H1 (cell line): Measurements from ENCODE around the gene ULBP3. TPM values are rescaled to one million over a fixed set of nuclear protein-coding genes. Genes with fewer than 3 reads are reported as not detected.
A peak's percentile ranks its signal among the peaks of the same experiment; 100 is the strongest.

Source experiments
- CTCF ChIA-PET: fragments of 300-600 bp; sonication (Branson Sonifier 250); formaldehyde crosslinking; loops from one replicate; lab custom pipeline; 2021; ENCODE audit not compliant: partially characterized antibody; lab: Charles Lee
- POLR2A ChIA-PET: fragments of 300-600 bp; sonication (Branson Sonifier 250); formaldehyde crosslinking; loops from one replicate; lab custom pipeline; 2021; ENCODE audit warnings: inconsistent platforms; ENCODE audit not compliant: partially characterized antibody; lab: Charles Lee
- DNase-seq, 2 experiments: peaks; one replicate each; pipeline versions ENCODE4 v3.0.0 to v3.0.0-alpha.2; 2010 to 2022; ENCODE audit warnings: low spot score in 2 of 2, low read depth in 1 of 2, mixed read lengths in 1 of 2
- FAIRE-seq: peaks from 2 replicates; lab custom pipeline; 2011; peaks lifted over from hg19 to GRCh38; lab: Jason Lieb, UNC
- H2AFZ ChIP-seq: 2 replicates; pipeline ENCODE4 v1.8.1; 2012; ENCODE audit warnings: low read length, inconsistent platforms
- H2AK5ac ChIP-seq: 2 replicates; pipeline ENCODE4 v1.6.1; 2013; ENCODE audit warnings: low read depth, low read length
- H2BK120ac ChIP-seq: replicated peaks from 2 replicates; pipeline ENCODE3; 2013; ENCODE audit warnings: low read depth, low read length, inconsistent platforms
- H2BK12ac ChIP-seq: 2 replicates; pipeline ENCODE4 v1.6.1; 2013; ENCODE audit warnings: low read depth, low read length
- H2BK15ac ChIP-seq: 2 replicates; pipeline ENCODE4 v1.6.1; 2013; ENCODE audit warnings: low read length
- H2BK20ac ChIP-seq: 2 replicates; pipeline ENCODE4 v1.6.1; 2013; ENCODE audit warnings: low read length
- H2BK5ac ChIP-seq: 2 replicates; pipeline ENCODE4 v1.6.1; 2013; ENCODE audit warnings: low read depth, low read length
- H3K14ac ChIP-seq: 2 replicates; pipeline ENCODE4 v1.6.1; 2013; ENCODE audit warnings: inconsistent platforms; ENCODE audit not compliant: insufficient read length
- H3K18ac ChIP-seq: 2 replicates; pipeline ENCODE4 v1.6.1; 2013; ENCODE audit warnings: low read length; ENCODE audit errors: extremely low read depth
- H3K23ac ChIP-seq: 2 replicates; pipeline ENCODE4 v1.6.1; 2013; ENCODE audit warnings: inconsistent platforms; ENCODE audit not compliant: insufficient read length
- H3K23me2 ChIP-seq: 2 replicates; pipeline ENCODE4 v1.6.1; 2013; ENCODE audit warnings: low read depth, low read length
- H3K27ac ChIP-seq: 2 replicates; pipeline ENCODE4 v1.6.1; 2011; ENCODE audit warnings: low read depth, low read length, inconsistent platforms
- H3K27me3 ChIP-seq, 4 experiments: replicated peaks in 1 of 4; 1 replicate in 1 of 4; 2 replicates in 3 of 4; pipeline versions ENCODE4 v1.6.1 to v1.8.1; 2011 to 2013; ENCODE audit warnings: low read length in 3 of 4, mild to moderate bottlenecking in 3 of 4, inconsistent platforms in 2 of 4, mixed read lengths in 2 of 4, moderate library complexity in 1 of 4; ENCODE audit not compliant: control insufficient read depth in 3 of 4, insufficient read depth in 3 of 4; ENCODE audit errors: extremely low read depth in 1 of 4
- H3K36me3 ChIP-seq, 4 experiments: 2 replicates each; pipeline versions ENCODE4 v1.6.1 to v1.8.1; 2011 to 2013; ENCODE audit warnings: mild to moderate bottlenecking in 4 of 4, low read length in 3 of 4, moderate library complexity in 2 of 4, control low read depth in 1 of 4, inconsistent platforms in 1 of 4; ENCODE audit not compliant: insufficient read depth in 4 of 4, control insufficient read depth in 2 of 4
- H3K4ac ChIP-seq: replicated peaks from 2 replicates; pipeline ENCODE3; 2013; ENCODE audit warnings: low read length, low read depth, mixed read lengths, inconsistent platforms; ENCODE audit not compliant: insufficient read length
- H3K4me1 ChIP-seq, 4 experiments: replicated peaks in 1 of 4; 1 replicate in 1 of 4; 2 replicates in 3 of 4; pipeline versions ENCODE4 v1.6.1 to v1.8.1; 2011 to 2013; ENCODE audit warnings: low read length in 3 of 4, inconsistent platforms in 2 of 4, mixed read lengths in 1 of 4; ENCODE audit not compliant: insufficient read depth in 4 of 4, control insufficient read depth in 3 of 4
- H3K4me2 ChIP-seq, 2 experiments: 2 replicates each; pipeline versions ENCODE4 v1.6.1 to v1.8.1; 2011 to 2013; ENCODE audit warnings: low read depth in 2 of 2, low read length in 2 of 2, control low read depth in 1 of 2, inconsistent platforms in 1 of 2, mild to moderate bottlenecking in 1 of 2; ENCODE audit not compliant: insufficient read depth in 1 of 2
- H3K4me3 ChIP-seq, 4 experiments: fragments of 200-600, 300-600 bp in 1 of 4; sonication (generic), shearing (Covaris generic), sonication (Bioruptor Twin) in 1 of 4; 2 replicates each; pipeline versions ENCODE4 v1.5.1 to v1.8.1; 2011 to 2016; ENCODE audit warnings: low read length in 4 of 4, low read depth in 3 of 4, control low read depth in 2 of 4, inconsistent platforms in 2 of 4, mild to moderate bottlenecking in 2 of 4, mixed read lengths in 1 of 4, moderate library complexity in 1 of 4; ENCODE audit not compliant: insufficient read depth in 2 of 4; ENCODE audit errors: extremely low read depth in 1 of 4
- H3K56ac ChIP-seq: replicated peaks from 2 replicates; pipeline ENCODE3; 2013; ENCODE audit warnings: low read depth, mild to moderate bottlenecking, mixed read lengths, low read length, inconsistent platforms; ENCODE audit not compliant: insufficient read length
- H3K79me1 ChIP-seq: 2 replicates; pipeline ENCODE4 v1.6.1; 2013; ENCODE audit warnings: low read depth, low read length, control low read depth
- H3K79me2 ChIP-seq, 2 experiments: 2 replicates each; pipeline versions ENCODE4 v1.6.1 to v1.8.1; 2012 to 2013; ENCODE audit warnings: low read length in 2 of 2, mild to moderate bottlenecking in 2 of 2, inconsistent platforms in 1 of 2; ENCODE audit not compliant: insufficient read depth in 2 of 2, control insufficient read depth in 1 of 2
- H3K9ac ChIP-seq, 4 experiments: replicated peaks in 1 of 4; 1 replicate in 1 of 4; 2 replicates in 3 of 4; pipeline versions ENCODE4 v1.6.1 to v1.8.1; 2011 to 2013; ENCODE audit warnings: low read depth in 3 of 4, low read length in 3 of 4, control low read depth in 2 of 4, mild to moderate bottlenecking in 2 of 4, moderate library complexity in 2 of 4, inconsistent platforms in 1 of 4; ENCODE audit errors: extremely low read depth in 1 of 4
- H3K9me3 ChIP-seq, 2 experiments: 2 replicates each; pipeline versions ENCODE4 v1.6.1 to v1.8.1; 2012 to 2013; ENCODE audit warnings: mild to moderate bottlenecking in 2 of 2, moderate library complexity in 2 of 2, control low read depth in 1 of 2, inconsistent platforms in 1 of 2, low read depth in 1 of 2, low read length in 1 of 2, mixed read lengths in 1 of 2; ENCODE audit not compliant: insufficient read depth in 2 of 2
- H4K20me1 ChIP-seq, 2 experiments: replicated peaks in 1 of 2; 2 replicates each; pipeline versions ENCODE3 to v1.8.1; 2011 to 2013; ENCODE audit warnings: inconsistent platforms in 2 of 2, low read length in 2 of 2, mild to moderate bottlenecking in 1 of 2; ENCODE audit not compliant: insufficient read depth in 2 of 2, control insufficient read depth in 1 of 2
- H4K5ac ChIP-seq: 2 replicates; pipeline ENCODE4 v1.6.1; 2013; ENCODE audit warnings: low read length, low read depth, mixed read lengths, inconsistent platforms; ENCODE audit not compliant: insufficient read length
- H4K8ac ChIP-seq: 2 replicates; pipeline ENCODE4 v1.8.0; 2013; ENCODE audit warnings: mild to moderate bottlenecking, moderate library complexity, low read length, inconsistent platforms; ENCODE audit not compliant: insufficient read depth; ENCODE audit errors: extremely low read depth
- H4K91ac ChIP-seq: replicated peaks from 2 replicates; pipeline ENCODE3; 2013; ENCODE audit warnings: low read length, mixed read lengths, inconsistent platforms; ENCODE audit not compliant: insufficient read length
- CREB1 ChIP-seq: IDR thresholded peaks from 2 replicates; pipeline ENCODE4 v1.6.1; 2012; ENCODE audit warnings: inconsistent platforms
- JUND ChIP-seq: IDR thresholded peaks from 2 replicates; pipeline ENCODE4 v1.6.1; 2011; ENCODE audit warnings: mild to moderate bottlenecking, improper control_type of control experiment, low read length
- TCF12 ChIP-seq: IDR thresholded peaks from 2 replicates; pipeline ENCODE4 v1.6.1; 2011; ENCODE audit warnings: low read depth, mild to moderate bottlenecking, low read length
- WGBS, 2 experiments: shearing (Covaris generic) in 1 of 2; methylation state at CpG; one replicate each; pipeline versions ENCODE4 v1.1.6 to v1.1.7; 2013 to 2015; ENCODE audit warnings: low lambda C conversion rate in 2 of 2, mixed read lengths in 2 of 2, inconsistent platforms in 1 of 2, low coverage in 1 of 2, missing lambda C conversion rate in 1 of 2; ENCODE audit not compliant: insufficient replicate concordance in 2 of 2, insufficient coverage in 1 of 2, insufficient read length in 1 of 2; ENCODE audit errors: extremely low coverage in 1 of 2, missing lambda C conversion rate in 1 of 2; 5-methylcytosine and 5-hydroxymethylcytosine counted together
- polyA plus RNA-seq, 7 experiments: library from polyadenylated mRNA; depleted of rRNA in 3 of 7; stranded (reverse) in 5 of 7; unstranded in 2 of 7; fragments of >200 nt in 5 of 7; fragments of 200-250 nt in 2 of 7; gene quantifications; 1 replicate in 5 of 7; 2 replicates in 1 of 7; 4 replicates in 1 of 7; pipeline versions ENCODE4 v1.2.1 to v1.2.3, GENCODE V29; 2011 to 2013; ENCODE audit warnings: missing spikeins in 2 of 7, mixed read lengths in 2 of 7
- total RNA-seq: library from RNA; stranded (reverse); fragmentation: NEBNext Ultra II Directional; extraction: Animal tissue kit (Norgen Biotek cat#: 25700); gene quantifications from 2 replicates; pipeline ENCODE4 v1.2.1, GENCODE V29; 2021

The ULBP3 gene
- total and polyA plus RNA-seq, 2 of the 8 experiments (the other 6 are each of a cell fraction or from before 2014, with no cell fraction given) = 1.9 to 4.2 TPM

GRCh38 chr6:150100745-150101144, 31.8 kb upstream of the ULBP3 start:
- POLR2A ChIA-PET = no interaction called here
- CTCF ChIA-PET = interaction anchor here (1.8 to 2.2 kb wide), 2 partner anchors 20 to 84 kb away, joined by 6 to 7 read pairs; no protein-coding TSS in a partner anchor

More at GRCh38 chr6:150100745-150101144, 31.8 kb upstream of the ULBP3 start:
- H3K27me3 ChIP-seq = no peaks in the 10 kb centered on the region
- no peak overlapping the region for H3K18ac ChIP-seq
- no peak overlapping the region for H3K23ac ChIP-seq
- WGBS, 2 experiments = 95% methylated on average over 19 of the region's 19 CpGs; no CpG with 5 or more reads in 1 of the 2 experiments
- H4K8ac ChIP-seq = no peak overlapping the region
- H2AK5ac ChIP-seq = no peak overlapping the region
- no peak overlapping the region for H3K56ac ChIP-seq
- 0 out of 2 replicates have a peak overlapping the region, but pooled peaks have one; percentile 2 for H2AFZ ChIP-seq
- H4K20me1 ChIP-seq = no peaks in the 10 kb centered on the region
- no peak overlapping the region for H3K4me2 ChIP-seq
- H2BK5ac ChIP-seq = no peak overlapping the region
- H4K5ac ChIP-seq = no peak overlapping the region
- no peak overlapping the region for H3K14ac ChIP-seq
- no peaks in the 10 kb centered on the region for H3K4me1 ChIP-seq
- no peak overlapping the region for H4K91ac ChIP-seq
- H3K9me3 ChIP-seq = no peaks in the 10 kb centered on the region
- H2BK120ac ChIP-seq = no peak overlapping the region
- no peak overlapping the region for H3K27ac ChIP-seq
- FAIRE-seq = no peak
- no peak overlapping the region for H2BK15ac ChIP-seq
- no peak overlapping the region for H3K4ac ChIP-seq
- H3K79me2 ChIP-seq = no peaks in the 10 kb centered on the region
- H2BK20ac ChIP-seq = no peak overlapping the region
- no peak overlapping the region for H3K4me3 ChIP-seq
- H3K36me3 ChIP-seq = no peaks in the 10 kb centered on the region
- H3K23me2 ChIP-seq = no peaks in the 10 kb centered on the region
- no peaks in the 10 kb centered on the region for H3K79me1 ChIP-seq
- no peak overlapping the region for H3K9ac ChIP-seq
- no peak for TF ChIP-seq JUND
- TF ChIP-seq CREB1 = no peak
- no peak for TF ChIP-seq TCF12
- TF ChIP-seq, all 59 proteins: peak for 0
- no peak for DNase-seq
- no peak overlapping the region for H2BK12ac ChIP-seq
